Colon (tissue), 2 donors: ENCODE measurements around the gene CBR3.

ENCODE experiments used
- FAIRE-seq: peaks from 2 replicates; lab custom pipeline; 2012; peaks lifted over from hg19 to GRCh38; lab: Jason Lieb, UNC
- donor health status: control.
- donor health status: control.

The CBR3 gene

DNA sequence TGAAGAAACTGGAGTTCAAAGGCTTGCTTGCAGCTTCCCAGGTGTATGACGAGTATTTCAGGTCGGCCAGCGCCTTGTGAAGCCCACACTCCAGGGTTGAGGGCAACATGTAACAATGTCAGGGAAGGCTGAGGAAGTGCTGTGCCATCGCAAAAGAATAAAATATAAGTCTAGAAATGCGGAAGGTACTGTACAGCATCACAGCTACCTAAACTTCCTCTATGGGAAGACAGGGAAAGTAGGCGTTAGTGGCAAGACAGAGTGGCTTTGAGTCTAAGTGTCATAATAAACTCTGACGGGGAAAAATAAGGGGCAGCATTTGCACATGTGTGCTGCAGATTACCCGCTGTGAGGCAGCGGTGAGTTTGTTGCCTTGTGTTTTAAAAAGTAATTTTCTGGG lies 50.6 kb downstream of the CBR3 start:
- no peak for FAIRE-seq

DNA sequence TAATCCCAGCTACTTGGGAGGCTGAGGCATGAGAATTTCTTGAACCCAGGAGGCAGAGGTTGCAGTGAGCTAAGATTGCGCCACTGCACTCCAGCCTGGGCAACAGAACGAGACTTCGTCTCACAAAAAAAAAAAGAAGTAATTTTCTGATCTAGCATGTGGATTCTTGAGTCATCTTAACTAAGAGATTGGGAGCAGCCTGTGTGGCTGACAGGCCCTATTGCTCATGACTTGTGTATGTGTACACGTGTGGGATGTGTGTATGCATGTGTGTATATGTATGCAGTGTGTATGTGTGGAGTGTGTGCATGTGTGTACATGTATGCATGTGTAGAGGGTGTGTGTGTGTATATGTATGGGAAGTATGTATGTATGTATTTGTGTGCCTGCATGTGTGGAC lies 51.2 kb downstream of the CBR3 start:
- no peak for FAIRE-seq

DNA sequence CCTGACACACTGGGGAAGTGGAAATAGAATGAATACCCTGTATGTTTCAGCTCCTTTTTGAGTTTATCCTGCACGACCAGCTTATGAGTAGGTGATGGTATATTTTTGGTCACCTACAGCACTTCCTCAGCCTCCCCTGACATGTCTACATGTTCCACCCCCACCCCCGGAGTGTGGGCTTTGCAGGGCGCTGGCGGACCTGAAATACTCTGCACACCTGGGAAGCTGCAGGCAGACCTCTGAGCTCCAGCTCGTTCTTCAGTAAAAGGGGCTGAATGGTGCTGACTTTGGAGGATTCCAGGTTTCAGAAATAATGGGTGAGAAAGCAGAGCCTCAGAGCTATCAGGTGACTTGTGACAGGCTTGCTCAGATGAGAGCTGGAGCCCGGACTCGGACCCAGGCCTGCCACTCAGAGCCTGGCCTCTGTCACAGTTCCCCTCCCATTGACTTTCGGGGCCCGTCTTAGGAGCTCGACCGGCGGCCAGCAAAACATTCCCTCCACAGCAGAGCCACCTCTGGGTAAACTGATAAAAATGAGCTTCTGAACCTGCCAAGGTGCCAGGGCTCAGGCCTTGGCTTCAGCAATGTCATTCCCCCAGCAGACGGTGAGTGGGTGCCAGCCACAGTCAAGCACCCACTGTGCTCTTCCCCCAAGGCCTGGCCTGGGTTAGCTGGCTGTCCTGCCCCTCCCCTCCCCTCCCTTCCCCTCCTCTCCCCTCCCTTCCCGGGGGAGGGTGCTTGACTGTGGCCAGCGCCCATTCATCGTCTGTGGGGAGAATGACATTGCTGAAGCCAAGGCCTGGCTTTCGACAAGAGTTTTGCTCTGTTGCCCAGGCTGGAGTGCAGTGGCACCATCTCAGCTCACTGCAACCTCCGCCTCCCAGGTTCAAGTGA lies 51.9 kb downstream of the CBR3 start:
- FAIRE-seq, result no peak

DNA sequence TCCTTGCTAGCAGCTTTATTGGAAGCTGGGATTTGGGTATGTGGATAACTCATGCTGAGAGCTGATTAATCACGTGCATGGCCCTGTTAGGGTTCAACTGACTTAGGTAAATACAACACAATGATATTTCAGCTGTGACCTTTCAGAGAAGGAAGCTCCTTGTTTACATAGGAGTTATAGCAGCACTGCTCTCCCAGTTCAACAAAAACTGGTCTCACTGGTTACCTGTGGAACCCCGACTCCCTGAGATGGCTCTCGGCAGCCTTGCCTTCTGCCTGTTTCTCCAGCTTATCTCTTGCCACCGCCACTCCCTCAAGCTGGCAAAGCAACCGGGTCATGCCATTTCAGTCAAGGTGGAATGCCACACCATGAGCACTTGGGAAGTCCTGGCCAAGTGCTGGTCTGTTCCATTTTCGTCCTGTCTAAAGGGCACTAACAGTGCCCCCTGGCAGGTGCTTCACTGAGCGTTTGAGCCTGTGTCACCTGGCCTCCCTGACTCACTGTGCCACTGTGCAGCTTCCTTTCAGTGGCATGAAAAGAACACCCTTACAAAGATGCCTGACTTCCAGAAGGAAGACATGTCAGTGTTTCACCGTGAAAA lies 53.3 kb downstream of the CBR3 start:
- FAIRE-seq, result no peak

DNA sequence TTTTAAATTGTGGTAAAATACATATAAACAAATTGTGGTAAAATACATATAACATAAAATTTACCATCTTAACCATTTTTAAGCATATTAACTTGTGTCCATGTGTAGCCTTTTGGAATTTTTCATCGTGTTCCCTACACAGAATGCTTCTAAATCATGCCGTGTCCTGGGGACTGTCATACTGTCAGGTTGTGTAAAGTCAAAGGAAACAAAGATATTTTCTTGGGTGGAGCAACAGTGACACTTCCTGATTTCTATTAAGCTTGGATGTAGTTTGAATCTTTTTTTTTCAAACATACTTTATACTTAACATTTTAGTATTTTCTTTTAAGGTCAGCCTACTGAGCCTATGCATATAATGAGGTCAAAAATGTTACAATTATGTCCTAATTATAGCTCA lies 54.1 kb downstream of the CBR3 start:
- FAIRE-seq, result no peak

DNA sequence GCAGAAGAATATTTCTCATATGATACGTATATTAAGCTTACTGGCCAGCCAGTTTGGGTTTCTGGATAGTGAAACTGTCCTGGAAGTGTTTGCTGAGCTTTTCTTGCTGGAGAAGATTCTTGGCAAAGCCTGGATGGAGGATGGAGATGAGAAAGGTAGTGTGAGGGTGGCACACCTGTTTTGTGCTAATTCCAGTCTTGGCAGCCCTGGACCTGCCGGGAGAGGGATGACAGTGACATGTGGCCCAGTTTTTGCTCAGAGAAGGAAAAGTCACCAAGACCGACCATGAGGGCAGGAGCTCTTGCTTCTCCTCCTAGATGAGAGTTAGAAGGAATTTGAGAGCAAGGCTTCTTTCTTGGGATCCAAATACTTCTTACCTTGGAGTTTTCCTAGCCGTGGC lies 55.9 kb downstream of the CBR3 start:
- FAIRE-seq, result no peak

DNA sequence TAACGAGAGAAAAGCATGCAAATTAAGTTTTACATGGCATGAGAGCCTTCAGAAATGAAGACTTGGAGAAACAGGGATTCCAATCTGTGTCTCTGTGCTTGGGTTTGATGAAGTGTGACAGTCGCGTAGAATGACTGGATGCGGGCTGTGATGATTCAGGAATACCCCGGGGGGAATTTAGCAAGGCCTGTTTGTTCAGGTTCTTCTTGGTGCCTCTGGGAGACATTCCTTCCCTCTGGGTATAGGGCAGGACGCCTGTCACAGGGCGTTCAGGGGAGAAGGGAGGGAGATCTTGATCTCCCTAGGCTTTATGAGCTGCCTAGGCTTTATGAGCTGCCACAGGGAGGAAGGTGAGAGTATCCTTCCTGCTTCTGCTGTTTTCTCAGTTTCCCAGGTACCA lies 58.3 kb downstream of the CBR3 start:
- no peak for FAIRE-seq

DNA sequence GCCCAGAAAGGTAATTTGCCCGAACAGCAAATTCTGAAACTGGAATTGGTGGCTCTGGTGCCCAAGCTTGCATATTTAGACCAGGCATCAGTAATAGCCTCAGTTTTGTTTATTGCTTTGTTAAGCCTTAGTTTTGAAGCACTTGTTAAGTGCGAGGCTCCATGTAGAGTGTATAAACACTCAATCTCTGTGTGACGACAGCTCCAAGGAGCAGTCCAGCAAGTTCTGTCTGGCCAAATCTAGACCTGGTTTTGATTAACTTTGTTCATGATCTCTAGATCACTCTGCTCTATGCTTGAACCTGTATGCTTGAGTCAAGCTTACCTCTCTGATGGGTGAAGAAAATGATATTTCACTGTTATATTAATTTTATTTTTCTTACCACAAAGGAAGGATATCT lies 59.1 kb downstream of the CBR3 start:
- no peak for FAIRE-seq

DNA sequence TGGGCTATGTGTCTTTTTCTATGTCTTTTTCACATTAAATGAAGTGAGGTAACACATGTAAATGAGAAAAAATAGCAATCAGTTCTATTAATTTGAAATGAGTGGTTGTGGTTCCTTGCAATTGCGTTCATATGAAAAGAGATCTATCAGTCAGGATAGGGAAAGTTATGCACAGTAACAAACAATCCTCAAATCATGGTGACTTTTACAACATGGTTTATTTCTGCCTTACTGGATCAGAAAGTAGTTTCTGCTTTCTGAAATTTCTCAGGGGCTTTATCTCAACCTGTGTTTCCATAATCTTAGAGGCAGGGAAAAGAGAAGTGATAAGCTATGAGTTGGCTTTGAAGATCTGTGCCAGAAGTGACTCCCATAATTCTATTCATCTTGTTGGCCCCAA lies 60.7 kb downstream of the CBR3 start:
- FAIRE-seq, result no peak
